ENCODE measurements around the gene RUFY1. TPM values are rescaled to one million over a fixed set of nuclear protein-coding genes. Genes with fewer than 3 reads are reported as not detected.

The RUFY1 gene
- total RNA-seq (2016; rRNA removed; fragmentation: Illumina TruSeq; extraction: Trizol) (28.6 and 31.9 TPM in 2 replicates), polyA plus RNA-seq (2011; rRNA removed) (19.9 and 20.8 TPM in 2 replicates), polyA minus RNA-seq (2011; rRNA and poly(A)+ RNA removed; ENCODE audit: low replicate concordance) (25.8 and 35.3 TPM in 2 replicates), Bru-seq, nascent RNA (percentile 64 among the genes with signal in this experiment), BruChase-seq, experiment 1, labeled RNA remaining after a 6-hour chase (percentile 67 among the genes with signal in this experiment), BruChase-seq, experiment 2, labeled RNA remaining after a 2-hour chase (percentile 65 among the genes with signal in this experiment)
- total RNA-seq (2016; cell fraction: cytosol; rRNA removed; fragmentation: Illumina TruSeq; extraction: Trizol; ENCODE audit: low read depth), result 12.6 and 13.4 TPM in 2 replicates
- 28.3 and 34.5 TPM in 2 replicates for total RNA-seq (2016; cell fraction: insoluble cytoplasmic fraction; rRNA removed; fragmentation: Illumina TruSeq; extraction: Trizol)
- 10.7 and 10.9 TPM in 2 replicates for total RNA-seq (2016; cell fraction: membrane; rRNA removed; fragmentation: Illumina TruSeq; extraction: Trizol)
- total RNA-seq (2016; cell fraction: nucleus; rRNA removed; fragmentation: Illumina TruSeq; extraction: Trizol), result 22.7 and 23.6 TPM in 2 replicates
- 12.9 and 13.5 TPM in 2 replicates for polyA plus RNA-seq (2011; cell fraction: cytosol; rRNA removed)
- polyA plus RNA-seq (2011; cell fraction: nucleus; rRNA removed), result 35.0 and 35.3 TPM in 2 replicates
- 20.2 and 23.0 TPM in 2 replicates for polyA plus RNA-seq (2012)
- 3.2 and 4.7 TPM in 2 replicates for polyA plus RNA-seq (2016; cell fraction: cytosol; fragmentation: Illumina TruSeq; extraction: Trizol; ENCODE audit: low read depth)
- polyA plus RNA-seq (2016; cell fraction: insoluble cytoplasmic fraction; fragmentation: Illumina TruSeq; extraction: Trizol; ENCODE audit: low read depth), result 29.3 and 30.1 TPM in 2 replicates
- polyA plus RNA-seq (2016; cell fraction: membrane; fragmentation: Illumina TruSeq; extraction: Trizol; ENCODE audit: low read depth), result 5.8 and 6.8 TPM in 2 replicates
- 41.0 and 41.7 TPM in 2 replicates for polyA plus RNA-seq (2016; cell fraction: nucleus; fragmentation: Illumina TruSeq; extraction: Trizol; ENCODE audit: insufficient read depth, low read depth)
- polyA minus RNA-seq (2011; cell fraction: cytosol; rRNA and poly(A)+ RNA removed), result 10.6 and 11.2 TPM in 2 replicates
- 20.7 and 28.1 TPM in 2 replicates for polyA minus RNA-seq (2011; cell fraction: nucleus; rRNA and poly(A)+ RNA removed)
- long read RNA-seq, experiment 1, partial matches to known transcripts, result 4 of 13 reads
- long read RNA-seq, experiment 1, other reads (novel, unspliced or antisense), result 4 of 13 reads
- long read RNA-seq, experiment 2, transcript RUFY1-201 (18 exons, 2,646 nt), result major isoform, 19 of 48 reads
- long read RNA-seq, experiment 2, partial matches to known transcripts, result 14 of 48 reads
- long read RNA-seq, experiment 2, other reads (novel, unspliced or antisense), result 13 of 48 reads

GRCh38 chr5:179550511-179551342 lies at the start of gene RUFY1:
TSS of gene RUFY1 (plus strand) at chr5:179550554. CDS start at chr5:179550570, 16 bp downstream.
- Histone ChIP-seq H3K27me3 (ENCODE audit: control insufficient read depth in 1 of 2, insufficient read depth in 2 of 2, low read length in 2 of 2) (no peaks in the 10 kb centered on the region), H3K79me2 (ENCODE audit: insufficient read depth, low read length) (peaks cover 30% of the 10 kb centered on the region), H3K4me1 (ENCODE audit: insufficient read depth, low read length) (peaks cover 52% of the 10 kb centered on the region), H4K20me1 (ENCODE audit: insufficient read depth, low read length) (0 out of 2 replicates have a peak, but pooled peaks cover 11% of the 10 kb centered on the region), H3K4me2 (ENCODE audit: low read depth, low read length) (peak within 1 kb of the TSS; percentile 89), H3K36me3 (replicated peaks in 1 of 2; ENCODE audit: control insufficient read depth in 1 of 2, insufficient read depth in 2 of 2, low read length in 2 of 2) (peaks cover 0 to 2% of the 10 kb centered on the region in 2 experiments; a peak in 1 of 5 replicates), H3K9ac (ENCODE audit: insufficient read depth, low read depth, low read length) (peak within 1 kb of the TSS; percentile 96), H3K4me3 (replicated peaks in 1 of 3; ENCODE audit: insufficient read depth in 1 of 3, low read depth in 2 of 3, low read length in 3 of 3) (peak within 1 kb of the TSS; percentile 72 to 98 (median 94)), H2AFZ (ENCODE audit: low read length) (peak within 1 kb of the TSS; percentile 84), H3K27ac (ENCODE audit: extremely low read length, insufficient read depth, low read length) (peak within 1 kb of the TSS; percentile 93), H3K9me3 (ENCODE audit: low read length) (no peaks in the 10 kb centered on the region)
- POLR2A ChIA-PET, result interaction anchor here (0.6 to 4.8 kb wide), 9 partner anchors 9 to 1318 kb away, joined by 3 to 32 read pairs (median 4); partner anchors contain the start of genes CBY3 and HNRNPH1
- ATAC-seq (peak; percentile 75), FAIRE-seq (no peak), DNase-seq (ENCODE audit: low spot score) (peak; percentile 47)
- in situ Hi-C loops (cut with HindIII; ENCODE audit: extremely low pct_ligation_motif_present, low pct_unique_long_range_greater_than_20kb), result no loop called here
- intact Hi-C loops (cut with micrococcal nuclease; ENCODE audit: unreplicated experiment), result loop anchor here (2.0 kb wide), 1 partner anchor 46 kb away; no protein-coding TSS in a partner anchor
- TSS peak; percentile 55 for BruUV-seq (replicated peaks)
- CTCF ChIA-PET (ENCODE audit: low intra/inter-chr PET ratio, low total read pairs), result no interaction called here
- WGBS (ENCODE audit: low lambda C conversion rate), result 4% methylated on average over 10 of the region's 109 CpGs
- no peak for TF ChIP-seq ZNF12 (CRISPR knock-in tag; IDR thresholded peaks at IDR 0.05)
- TF ChIP-seq ZNF768 (CRISPR knock-in tag; IDR thresholded peaks at IDR 0.05), result peak; percentile 12; the same call in 1 of the 2 replicates
- no peak for TF ChIP-seq ZNF790 (CRISPR knock-in tag; IDR thresholded peaks at IDR 0.05; ENCODE audit: borderline replicate concordance)
- peak; percentile 48; the same call in 1 of the 2 replicates for TF ChIP-seq ZGPAT (CRISPR knock-in tag; IDR thresholded peaks at IDR 0.05)
- no peak for TF ChIP-seq FOXA3 (CRISPR knock-in tag; IDR thresholded peaks at IDR 0.05)
- TF ChIP-seq SNAI1 (CRISPR knock-in tag; IDR thresholded peaks at IDR 0.05; ENCODE audit: borderline replicate concordance), result no peak
- TF ChIP-seq KLF13 (CRISPR knock-in tag; IDR thresholded peaks at IDR 0.05), result no peak
- TF ChIP-seq ZNF629 (CRISPR knock-in tag; conservative IDR thresholded peaks at IDR 0.05), result no peak
- peak; percentile 13 for TF ChIP-seq RAD21 (CRISPR knock-in tag; IDR thresholded peaks at IDR 0.05)
- no peak for TF ChIP-seq POGZ (CRISPR knock-in tag; IDR thresholded peaks at IDR 0.05)
- peak; percentile 59 for TF ChIP-seq HOXA3 (CRISPR knock-in tag; IDR thresholded peaks at IDR 0.05)
